ENCODE measurements around the gene CCDC192. TPM values are rescaled to one million over a fixed set of nuclear protein-coding genes. Genes with fewer than 3 reads are reported as not detected.

CCDC192 gene
- total RNA-seq, 1 donor from 2014 or later: not detected

DNA sequence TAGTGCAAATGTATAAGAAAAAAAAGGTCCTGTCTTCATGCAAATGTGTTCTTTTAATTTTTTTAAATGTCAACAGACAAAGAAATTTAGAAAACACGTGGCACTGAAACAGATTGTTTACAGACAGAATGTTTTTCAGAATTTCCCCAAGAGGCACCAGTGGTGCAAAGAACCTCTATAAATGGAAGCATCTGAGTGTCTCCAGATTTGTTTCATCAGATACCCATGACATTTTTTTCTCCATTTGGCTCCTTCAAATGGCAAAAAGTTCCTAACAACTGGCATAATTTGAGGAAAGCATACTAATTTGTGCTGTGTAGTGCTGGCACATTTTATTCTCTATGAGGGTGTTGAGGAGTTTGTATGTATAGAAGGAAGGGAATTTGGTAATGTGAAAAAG, 15.0 kb downstream of the CCDC192 start:
- H3K27ac ChIP-seq (ENCODE audit: low read depth, low read length): no peak overlapping the region
- H3K79me2 ChIP-seq (ENCODE audit: insufficient read depth, low read length): no peaks in the 10 kb centered on the region
- Mint-ChIP-seq H3K4me1 (ENCODE audit: low read depth, unreplicated experiment) (no peaks in the 10 kb centered on the region), H3K36me3 (ENCODE audit: low read depth, unreplicated experiment) (no peaks in the 10 kb centered on the region), H3K27me3 (ENCODE audit: low read depth, unreplicated experiment) (no peaks in the 10 kb centered on the region), H3K4me3 (ENCODE audit: unreplicated experiment) (no peak overlapping the region), H3K27ac (ENCODE audit: unreplicated experiment) (no peak overlapping the region), H3K9me3 (ENCODE audit: unreplicated experiment) (peaks cover 13% of the 10 kb centered on the region)
- no peaks in the 10 kb centered on the region for H4K20me1 ChIP-seq (ENCODE audit: insufficient read depth, low read length)
- H3K9ac ChIP-seq (ENCODE audit: low read length): no peak overlapping the region
- H3K4me1 ChIP-seq (ENCODE audit: insufficient read depth, low read length): no peaks in the 10 kb centered on the region
- DNase-seq (ENCODE audit: low read depth): no peak
- no peak overlapping the region for H3K4me3 ChIP-seq (ENCODE audit: insufficient read depth, low read depth, low read length)
- FAIRE-seq: no peak
- no peaks in the 10 kb centered on the region for H3K27me3 ChIP-seq (ENCODE audit: insufficient read depth, low read length)
- H3K36me3 ChIP-seq (ENCODE audit: insufficient read depth, low read length): no peaks in the 10 kb centered on the region
- H2AFZ ChIP-seq (ENCODE audit: low read depth, low read length): no peak overlapping the region
- TF ChIP-seq, protein P1, sequence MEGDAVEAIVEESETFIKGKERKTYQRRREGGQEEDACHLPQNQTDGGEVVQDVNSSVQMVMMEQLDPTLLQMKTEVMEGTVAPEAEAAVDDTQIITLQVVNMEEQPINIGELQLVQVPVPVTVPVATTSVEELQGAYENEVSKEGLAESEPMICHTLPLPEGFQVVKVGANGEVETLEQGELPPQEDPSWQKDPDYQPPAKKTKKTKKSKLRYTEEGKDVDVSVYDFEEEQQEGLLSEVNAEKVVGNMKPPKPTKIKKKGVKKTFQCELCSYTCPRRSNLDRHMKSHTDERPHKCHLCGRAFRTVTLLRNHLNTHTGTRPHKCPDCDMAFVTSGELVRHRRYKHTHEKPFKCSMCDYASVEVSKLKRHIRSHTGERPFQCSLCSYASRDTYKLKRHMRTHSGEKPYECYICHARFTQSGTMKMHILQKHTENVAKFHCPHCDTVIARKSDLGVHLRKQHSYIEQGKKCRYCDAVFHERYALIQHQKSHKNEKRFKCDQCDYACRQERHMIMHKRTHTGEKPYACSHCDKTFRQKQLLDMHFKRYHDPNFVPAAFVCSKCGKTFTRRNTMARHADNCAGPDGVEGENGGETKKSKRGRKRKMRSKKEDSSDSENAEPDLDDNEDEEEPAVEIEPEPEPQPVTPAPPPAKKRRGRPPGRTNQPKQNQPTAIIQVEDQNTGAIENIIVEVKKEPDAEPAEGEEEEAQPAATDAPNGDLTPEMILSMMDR (IDR thresholded peaks at IDR 0.05; ENCODE audit: insufficient read depth, low read depth, low read length): no peak
- no peak for TF ChIP-seq EZH2 (IDR thresholded peaks at IDR 0.05; ENCODE audit: insufficient read depth, low read length)
- peaks cover 3% of the 10 kb centered on the region for H3K9me3 ChIP-seq (ENCODE audit: insufficient read depth, low read depth, low read length)
- no peak overlapping the region for H3K4me2 ChIP-seq (ENCODE audit: low read length)

DNA sequence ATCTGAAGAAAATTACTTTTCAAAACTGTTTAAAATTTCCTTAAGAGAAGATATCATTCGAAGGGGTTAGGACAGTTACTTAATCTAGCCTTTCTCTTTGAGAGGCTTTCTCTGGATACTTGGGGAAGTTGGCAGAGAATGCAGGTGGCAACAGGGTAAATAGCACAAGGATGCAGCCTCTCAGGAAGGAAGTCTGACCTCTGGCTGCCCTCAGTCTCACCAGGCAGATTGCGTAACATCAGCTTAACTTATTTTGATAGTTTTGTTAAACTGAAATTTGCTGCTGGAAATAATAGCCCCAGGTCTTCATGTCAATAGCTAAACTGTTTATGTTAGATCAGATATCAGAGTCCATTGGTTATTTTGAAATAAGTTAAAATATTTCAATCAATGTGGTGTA, 20.4 kb downstream of the CCDC192 start:
- Histone ChIP-seq H3K27me3 (ENCODE audit: insufficient read depth, low read length) (no peaks in the 10 kb centered on the region), H2AFZ (ENCODE audit: low read depth, low read length) (no peak overlapping the region), H4K20me1 (ENCODE audit: insufficient read depth, low read length) (no peaks in the 10 kb centered on the region), H3K4me1 (ENCODE audit: insufficient read depth, low read length) (no peaks in the 10 kb centered on the region), H3K79me2 (ENCODE audit: insufficient read depth, low read length) (no peaks in the 10 kb centered on the region), H3K36me3 (ENCODE audit: insufficient read depth, low read length) (no peaks in the 10 kb centered on the region), H3K9me3 (ENCODE audit: insufficient read depth, low read depth, low read length) (peaks cover 3% of the 10 kb centered on the region), H3K9ac (ENCODE audit: low read length) (no peak overlapping the region), H3K27ac (ENCODE audit: low read depth, low read length) (no peak overlapping the region), H3K4me2 (ENCODE audit: low read length) (no peak overlapping the region), H3K4me3 (ENCODE audit: insufficient read depth, low read depth, low read length) (no peak overlapping the region)
- H3K27me3 Mint-ChIP-seq (ENCODE audit: low read depth, unreplicated experiment): no peaks in the 10 kb centered on the region
- H3K36me3 Mint-ChIP-seq (ENCODE audit: low read depth, unreplicated experiment): no peaks in the 10 kb centered on the region
- H3K4me1 Mint-ChIP-seq (ENCODE audit: low read depth, unreplicated experiment): no peaks in the 10 kb centered on the region
- DNase-seq (ENCODE audit: low read depth) (peak; percentile 7), FAIRE-seq (no peak)
- H3K4me3 Mint-ChIP-seq (ENCODE audit: unreplicated experiment): no peak overlapping the region
- H3K27ac Mint-ChIP-seq (ENCODE audit: unreplicated experiment): no peak overlapping the region
- H3K9me3 Mint-ChIP-seq (ENCODE audit: unreplicated experiment): peaks cover 13% of the 10 kb centered on the region
- TF ChIP-seq EZH2 (IDR thresholded peaks at IDR 0.05; ENCODE audit: insufficient read depth, low read length): no peak
- TF ChIP-seq, protein P1 (IDR thresholded peaks at IDR 0.05; ENCODE audit: insufficient read depth, low read depth, low read length): no peak

DNA sequence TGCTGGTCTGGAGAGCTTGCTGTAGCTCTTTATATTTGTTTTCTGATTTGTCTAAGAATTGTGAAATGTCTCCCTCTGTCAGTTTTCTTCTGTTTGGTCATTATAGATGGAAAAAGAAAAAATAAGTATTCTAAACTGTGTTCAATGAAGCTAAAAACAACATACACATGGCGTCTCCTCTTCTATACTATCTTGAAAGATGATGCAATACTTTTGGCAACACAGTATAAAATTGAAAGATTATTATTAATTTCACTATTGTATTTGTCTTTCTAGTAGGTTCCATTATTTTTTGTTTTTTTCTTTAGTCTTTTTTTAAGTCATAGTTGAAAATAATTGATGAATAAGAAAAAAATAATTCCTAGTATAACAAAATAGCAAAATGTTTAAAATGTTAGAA, 22.5 kb downstream of the CCDC192 start:
- H3K4me1 ChIP-seq (ENCODE audit: insufficient read depth, low read length): no peaks in the 10 kb centered on the region
- no peak overlapping the region for H3K9ac ChIP-seq (ENCODE audit: low read length)
- TF ChIP-seq EZH2 (IDR thresholded peaks at IDR 0.05; ENCODE audit: insufficient read depth, low read length): no peak
- TF ChIP-seq, protein P1 (IDR thresholded peaks at IDR 0.05; ENCODE audit: insufficient read depth, low read depth, low read length): no peak
- Mint-ChIP-seq H3K27me3 (ENCODE audit: low read depth, unreplicated experiment) (no peaks in the 10 kb centered on the region), H3K9me3 (ENCODE audit: unreplicated experiment) (peaks cover 11% of the 10 kb centered on the region), H3K27ac (ENCODE audit: unreplicated experiment) (no peak overlapping the region), H3K4me3 (ENCODE audit: unreplicated experiment) (no peak overlapping the region), H3K4me1 (ENCODE audit: low read depth, unreplicated experiment) (no peaks in the 10 kb centered on the region), H3K36me3 (ENCODE audit: low read depth, unreplicated experiment) (no peaks in the 10 kb centered on the region)
- no peak overlapping the region for H3K27ac ChIP-seq (ENCODE audit: low read depth, low read length)
- no peaks in the 10 kb centered on the region for H4K20me1 ChIP-seq (ENCODE audit: insufficient read depth, low read length)
- no peak for FAIRE-seq
- no peaks in the 10 kb centered on the region for H3K27me3 ChIP-seq (ENCODE audit: insufficient read depth, low read length)
- H3K79me2 ChIP-seq (ENCODE audit: insufficient read depth, low read length): no peaks in the 10 kb centered on the region
- H3K4me2 ChIP-seq (ENCODE audit: low read length): no peak overlapping the region
- H2AFZ ChIP-seq (ENCODE audit: low read depth, low read length): no peak overlapping the region
- no peaks in the 10 kb centered on the region for H3K36me3 ChIP-seq (ENCODE audit: insufficient read depth, low read length)
- no peaks in the 10 kb centered on the region for H3K9me3 ChIP-seq (ENCODE audit: insufficient read depth, low read depth, low read length)
- DNase-seq (ENCODE audit: low read depth): no peak
- no peak overlapping the region for H3K4me3 ChIP-seq (ENCODE audit: insufficient read depth, low read depth, low read length)

All from astrocyte (in vitro differentiated cells and primary cell).